GM19099 (cell line): Measurements from ENCODE around the gene MAPK14.

ENCODE experiments used
- POLR2A ChIP-seq: IDR thresholded peaks from 3 replicates; pipeline ENCODE4 v1.6.1; 2011; ENCODE audit warnings: low read depth; ENCODE audit not compliant: insufficient read length; ENCODE audit errors: extremely low read depth

The MAPK14 gene

DNA sequence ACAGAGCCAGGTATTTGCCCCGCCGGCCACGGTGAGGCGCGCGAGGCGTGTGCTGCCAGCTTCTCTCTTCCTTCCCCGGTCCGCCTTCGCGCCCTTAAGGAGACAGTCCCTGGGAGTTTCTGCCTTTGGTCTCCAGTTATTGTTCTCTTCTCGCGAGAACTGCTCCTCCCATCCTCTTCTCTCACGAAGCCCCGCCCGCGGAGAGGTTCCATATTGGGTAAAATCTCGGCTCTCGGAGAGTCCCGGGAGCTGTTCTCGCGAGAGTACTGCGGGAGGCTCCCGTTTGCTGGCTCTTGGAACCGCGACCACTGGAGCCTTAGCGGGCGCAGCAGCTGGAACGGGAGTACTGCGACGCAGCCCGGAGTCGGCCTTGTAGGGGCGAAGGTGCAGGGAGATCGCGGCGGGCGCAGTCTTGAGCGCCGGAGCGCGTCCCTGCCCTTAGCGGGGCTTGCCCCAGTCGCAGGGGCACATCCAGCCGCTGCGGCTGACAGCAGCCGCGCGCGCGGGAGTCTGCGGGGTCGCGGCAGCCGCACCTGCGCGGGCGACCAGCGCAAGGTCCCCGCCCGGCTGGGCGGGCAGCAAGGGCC is at the start of gene MAPK14:
TSS of gene MAPK14 (plus strand) at position 308 of the 587 bp plus-strand sequence. CDS start 350 bp downstream, outside the sequence.
- peak; percentile 94 for TF ChIP-seq POLR2A

DNA sequence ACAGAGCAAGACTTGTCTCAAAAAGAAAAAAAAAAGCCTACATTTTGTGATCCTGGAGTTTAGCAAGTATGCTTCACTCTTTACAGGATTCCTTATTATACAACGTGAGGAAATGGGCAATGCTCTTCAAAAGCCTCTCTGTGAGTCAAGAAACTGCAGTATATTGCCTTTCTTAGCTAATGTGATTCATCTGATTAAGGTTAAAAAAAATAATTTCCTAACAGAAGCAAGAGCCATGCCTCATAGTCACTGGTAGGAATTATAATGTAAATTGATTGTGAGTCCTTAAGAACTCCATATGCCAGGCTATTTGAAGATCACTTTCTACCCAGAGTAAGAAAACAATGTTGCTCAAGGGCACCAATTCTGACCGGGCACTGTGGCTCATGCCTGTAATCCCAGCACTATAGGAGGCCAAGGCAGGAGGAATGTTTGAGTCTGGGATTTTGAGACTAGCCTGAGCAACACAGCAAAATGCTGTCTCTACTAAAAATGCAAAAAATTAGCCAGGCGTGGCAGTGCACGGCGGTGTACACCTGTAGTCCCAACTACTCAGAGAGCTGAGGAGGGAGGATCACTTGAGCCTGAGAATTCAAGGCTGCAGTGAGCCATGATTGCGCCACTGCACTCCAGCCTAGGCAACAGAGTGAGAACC is 46.5 kb upstream of the MAPK14 start:
- no peak for TF ChIP-seq POLR2A

DNA sequence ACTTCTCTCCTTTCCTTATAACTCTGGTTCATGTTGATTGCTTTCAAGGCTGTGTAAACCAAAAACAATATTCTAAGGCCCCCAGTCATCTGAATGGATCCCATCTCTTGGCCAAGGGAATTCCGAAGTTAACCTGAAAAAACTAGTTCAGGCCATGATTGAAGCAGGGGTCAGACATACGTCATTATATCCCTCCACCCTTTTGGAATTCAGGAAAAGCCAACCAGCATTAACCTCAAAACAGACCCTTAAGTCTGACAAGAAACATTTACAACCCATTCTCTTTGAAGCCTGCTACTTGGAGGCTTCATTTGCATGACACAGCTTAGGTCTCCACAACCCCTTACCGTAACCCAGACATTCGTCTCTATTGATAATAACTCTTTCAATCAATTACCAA is 42.9 kb upstream of the MAPK14 start:
- TF ChIP-seq POLR2A = no peak

DNA sequence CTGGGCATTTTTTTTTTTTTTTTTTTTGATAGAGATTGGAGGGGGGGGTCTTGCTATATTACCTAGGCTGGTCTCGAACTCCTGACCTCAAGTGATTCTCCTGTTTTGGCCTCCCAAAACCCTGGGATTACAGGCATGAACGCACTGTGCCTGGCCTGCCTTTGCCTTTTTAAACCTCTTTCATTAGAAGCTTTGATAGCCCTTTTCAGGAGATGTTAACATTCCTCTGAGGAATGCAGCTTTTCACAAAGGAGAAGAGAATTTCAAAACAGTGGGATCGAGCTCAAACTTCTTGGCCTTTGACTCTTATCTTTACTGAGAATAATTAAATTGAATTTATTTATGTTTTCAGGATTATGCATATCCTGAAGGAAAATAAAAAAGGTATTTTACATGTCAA is 34.5 kb upstream of the MAPK14 start:
- TF ChIP-seq POLR2A = no peak

DNA sequence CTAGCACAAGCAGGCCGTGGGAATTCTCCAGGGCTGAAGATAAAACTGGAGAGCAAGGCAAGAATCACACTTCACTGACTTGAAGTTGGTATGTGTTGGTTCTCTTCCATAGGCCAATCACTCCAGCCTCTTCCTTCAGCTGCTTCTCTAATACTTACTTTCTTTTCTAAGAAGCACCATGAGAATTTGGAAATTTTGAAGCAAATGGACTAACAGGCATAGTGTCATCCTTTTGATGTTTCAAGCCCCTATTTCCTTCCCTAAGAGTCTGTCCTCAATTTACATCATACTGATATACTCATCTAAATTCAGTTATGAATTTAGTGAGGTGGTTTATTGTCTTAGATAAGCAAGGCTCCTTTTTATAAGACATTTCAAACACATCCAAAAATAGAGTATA is 27.2 kb upstream of the MAPK14 start:
- no peak for TF ChIP-seq POLR2A

DNA sequence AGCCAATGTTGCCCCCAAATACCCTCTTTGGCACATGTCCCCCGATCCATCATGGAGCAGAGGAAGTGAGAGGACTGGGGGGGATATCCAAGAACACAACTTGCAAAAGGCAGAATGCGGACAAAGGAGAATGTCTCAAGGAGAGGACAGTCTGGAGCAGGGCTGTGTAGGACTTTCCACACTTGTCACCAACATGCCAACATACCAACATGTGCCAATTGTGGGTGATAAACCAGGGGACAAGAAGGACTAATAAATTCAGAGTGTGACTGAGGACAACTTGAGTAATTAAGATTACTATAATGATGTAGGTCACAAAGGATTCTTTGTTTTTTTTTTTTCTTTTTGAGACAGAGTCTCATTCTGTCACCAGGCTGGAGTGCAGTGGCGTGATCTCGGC is 11.9 kb upstream of the MAPK14 start:
- no peak for TF ChIP-seq POLR2A

DNA sequence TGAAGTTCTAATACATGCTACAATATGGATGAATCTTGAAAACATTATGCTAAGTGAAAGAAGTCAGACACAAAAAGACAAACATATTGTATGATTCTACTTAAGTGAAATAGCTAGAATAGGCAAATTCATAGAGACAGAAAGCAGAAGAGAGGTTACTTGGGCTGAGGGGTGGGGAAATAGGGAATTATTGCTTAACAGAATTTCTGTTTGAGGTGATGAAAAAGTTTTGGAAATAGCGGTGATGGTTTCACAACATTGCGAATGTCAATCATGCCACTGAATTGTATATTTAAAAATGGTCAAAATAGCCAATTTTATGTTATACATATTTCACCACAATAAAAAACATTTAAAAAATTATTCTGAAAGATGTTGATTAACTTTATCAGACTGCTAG is 9.3 kb upstream of the MAPK14 start:
- TF ChIP-seq POLR2A = no peak

DNA sequence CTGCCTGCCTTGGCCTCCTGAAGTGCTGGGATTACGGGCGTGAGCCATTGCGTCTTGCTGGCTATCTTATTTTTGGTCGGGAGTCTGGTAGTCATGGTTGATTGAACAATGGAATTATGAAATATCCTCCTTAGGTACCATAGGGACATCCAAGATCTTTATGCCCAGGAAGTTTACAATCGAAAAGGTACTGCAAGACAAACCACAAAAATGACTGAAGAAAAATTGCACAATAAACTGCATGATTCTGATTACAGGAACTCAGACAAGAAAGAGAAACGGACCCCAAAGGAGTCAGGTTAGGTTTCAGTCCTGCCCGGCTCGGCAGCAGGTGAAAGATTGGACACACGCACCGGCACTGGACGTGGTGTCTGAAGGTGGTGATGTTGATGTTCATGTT is 8.4 kb upstream of the MAPK14 start:
- no peak for TF ChIP-seq POLR2A

DNA sequence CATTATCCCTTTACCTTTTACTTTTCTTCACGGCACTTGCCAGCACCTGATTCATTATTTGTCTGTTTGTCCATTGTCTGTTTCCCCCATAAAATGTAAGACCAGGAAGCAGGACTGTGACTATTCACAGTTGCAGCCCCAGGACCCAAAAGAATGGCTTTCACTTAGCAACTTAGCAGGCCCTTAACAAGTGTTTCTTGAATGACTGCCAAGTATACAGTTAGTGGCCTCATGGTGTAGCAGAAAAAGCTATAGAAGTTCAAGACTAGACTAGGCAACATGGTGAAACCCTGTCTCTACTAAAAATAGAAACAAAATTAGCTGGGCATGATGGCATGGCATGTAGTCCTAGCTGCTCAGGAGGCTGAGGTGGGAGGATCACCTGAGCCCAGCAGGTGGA is 7.5 kb upstream of the MAPK14 start:
- no peak for TF ChIP-seq POLR2A

DNA sequence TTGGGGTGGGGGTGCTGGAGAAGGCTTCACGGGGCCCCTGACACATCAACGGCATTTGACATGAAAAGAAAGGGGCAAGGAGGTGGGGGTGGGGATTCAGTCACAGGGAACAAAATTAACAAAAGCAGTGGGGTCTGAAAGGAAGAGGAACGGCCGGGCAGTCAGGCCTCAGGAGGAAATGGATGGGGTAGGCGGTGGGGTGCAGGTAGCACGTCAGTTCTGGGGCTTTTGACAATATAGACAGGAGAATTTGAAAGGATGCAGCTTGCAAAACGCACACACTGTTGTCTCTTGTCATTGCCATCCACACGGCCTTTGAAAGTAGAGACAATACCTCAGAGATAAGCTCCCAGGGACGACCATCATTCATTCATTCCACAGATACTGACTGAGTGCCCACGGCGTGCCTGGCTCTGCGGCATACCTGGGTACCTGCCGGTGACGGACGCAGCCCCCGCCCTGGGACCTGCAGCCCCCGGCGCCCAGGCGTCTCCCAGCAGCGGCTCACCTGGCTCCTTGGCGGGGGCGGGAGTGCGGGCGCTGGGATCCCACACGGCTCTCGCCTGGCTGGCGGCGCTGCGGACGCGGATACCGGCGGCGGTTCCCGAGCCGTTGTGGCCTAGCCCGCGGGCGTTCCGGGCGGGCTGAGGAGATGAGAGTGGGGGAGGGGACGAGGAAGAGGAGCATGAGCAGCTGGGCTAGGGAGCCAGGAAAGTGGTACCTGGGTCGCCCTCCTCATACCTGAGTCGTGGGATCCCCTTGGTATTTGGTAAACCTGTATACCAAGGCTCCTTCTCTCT is 3.4 kb upstream of the MAPK14 start, which contains the start of gene SLC26A8:
TSS of gene SLC26A8 (minus strand) at position 646 of the 800 bp plus-strand sequence. CDS start 4,934 bp downstream, outside the sequence.
- no peak for TF ChIP-seq POLR2A

DNA sequence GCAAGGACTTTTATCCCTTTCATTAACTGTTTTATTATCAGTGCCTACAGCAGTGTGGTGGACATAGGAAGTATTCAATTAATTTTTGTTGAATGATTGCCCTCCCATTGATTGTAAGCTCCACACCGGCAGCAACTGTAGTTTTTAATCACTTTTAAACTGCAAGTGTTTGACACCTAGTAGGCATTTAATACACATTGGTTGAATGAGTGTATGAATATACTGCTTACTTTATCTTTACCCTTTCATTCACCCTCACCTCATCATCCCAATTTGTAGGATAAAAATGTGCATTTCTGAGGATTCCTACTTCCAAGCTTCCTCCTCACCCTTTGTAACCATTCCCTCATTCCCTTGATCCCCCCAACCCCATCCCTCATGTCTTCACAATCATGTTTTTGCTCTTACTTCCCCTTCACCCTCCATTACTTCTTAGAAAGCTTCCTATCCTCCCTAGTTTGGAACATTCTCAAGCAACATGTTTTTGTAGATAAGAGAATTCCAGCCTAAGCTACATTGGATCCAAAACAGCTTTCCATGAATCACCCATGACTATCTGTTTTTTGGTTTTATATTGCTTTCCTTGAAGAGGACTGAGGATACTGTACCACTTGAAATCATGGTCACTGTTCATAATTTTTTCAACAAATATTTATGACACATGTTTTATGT is 2.2 kb upstream of the MAPK14 start:
- no peak for TF ChIP-seq POLR2A

DNA sequence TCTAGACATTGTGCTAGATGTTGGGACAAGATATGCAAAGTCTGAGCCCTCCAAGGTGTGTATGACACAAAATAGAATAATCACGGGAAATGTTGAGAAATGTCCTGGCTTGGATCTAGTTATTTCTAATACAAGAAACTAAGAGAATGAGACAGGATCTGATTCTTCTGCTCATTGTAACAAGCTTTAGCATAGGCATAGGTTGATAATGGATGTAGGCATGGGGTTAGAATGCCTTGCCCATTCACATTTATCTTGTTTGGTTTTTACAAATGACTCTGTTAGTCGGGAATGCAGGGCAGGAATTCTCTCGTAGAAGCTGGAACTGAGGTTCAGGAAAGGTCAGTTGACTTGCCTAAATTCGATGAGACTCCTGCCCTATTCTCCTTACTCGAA is 1.7 kb upstream of the MAPK14 start:
- TF ChIP-seq POLR2A = no peak

DNA sequence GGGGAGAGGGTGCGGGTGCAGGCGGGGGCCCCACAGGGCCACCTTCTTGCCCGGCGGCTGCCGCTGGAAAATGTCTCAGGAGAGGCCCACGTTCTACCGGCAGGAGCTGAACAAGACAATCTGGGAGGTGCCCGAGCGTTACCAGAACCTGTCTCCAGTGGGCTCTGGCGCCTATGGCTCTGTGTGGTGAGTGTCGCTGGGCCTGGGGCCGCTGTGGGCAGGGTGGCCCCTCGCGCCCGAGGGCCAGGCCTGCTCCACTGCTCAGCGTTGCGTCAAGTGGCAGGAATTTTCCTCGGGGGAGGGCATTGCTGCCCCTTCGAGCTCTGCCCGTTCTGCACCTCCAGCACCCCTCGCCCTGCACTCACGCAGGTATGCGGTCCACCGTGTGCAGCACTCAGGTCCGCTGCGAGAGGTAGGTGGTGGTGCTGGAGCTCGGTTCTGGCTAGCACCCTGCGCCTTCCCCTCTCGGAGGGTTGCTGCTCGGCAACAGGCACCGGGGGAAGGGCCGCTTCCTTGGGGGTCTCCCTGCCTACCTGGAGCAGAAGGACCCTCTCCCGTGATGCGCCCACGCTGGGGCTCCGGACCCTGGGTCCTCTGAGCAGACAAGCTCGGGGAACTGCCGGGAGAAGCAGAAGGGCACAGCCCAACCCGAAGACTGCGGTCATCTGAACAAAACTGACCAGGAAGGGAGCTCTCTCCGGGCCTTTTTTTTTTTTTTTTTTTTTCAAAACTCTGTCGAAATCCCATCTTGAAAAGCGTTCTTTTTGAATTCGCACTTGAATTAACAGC is 674 bp downstream of the MAPK14 start:
- no peak for TF ChIP-seq POLR2A

DNA sequence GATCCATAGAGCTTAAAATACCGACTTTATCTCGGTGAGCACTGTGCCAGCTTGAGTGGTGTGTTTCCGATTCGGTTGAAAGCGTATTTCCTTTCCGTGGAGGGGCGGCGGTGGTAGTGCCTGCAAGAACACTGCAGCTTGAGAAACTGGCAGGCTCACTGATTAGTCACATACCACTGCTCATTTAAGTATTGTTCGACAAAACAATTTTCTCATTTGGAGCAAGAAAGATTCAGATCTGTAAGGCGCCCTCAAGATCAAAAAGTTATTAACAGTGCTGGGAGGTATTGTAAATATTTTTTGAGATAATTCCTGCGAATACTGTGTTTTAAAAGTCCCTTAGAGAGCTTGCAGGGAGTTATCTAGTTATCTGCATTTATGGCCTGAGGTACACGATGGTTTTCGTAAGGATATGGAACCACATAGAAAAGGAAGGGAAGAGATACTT is 1.3 kb downstream of the MAPK14 start:
- no peak for TF ChIP-seq POLR2A
